HepG2 (cell line): Measurements from ENCODE around the gene AHR. TPM values are rescaled to one million over a fixed set of nuclear protein-coding genes. Genes with fewer than 3 reads are reported as not detected.

Experiments
- KAT8 ChIP-seq: IDR thresholded peaks from 2 replicates; pipeline ENCODE4 v1.6.1; 2016; ENCODE audit warnings: missing genetic modification reagents, missing compliant biosample characterization
- KDM2A ChIP-seq: sonication (generic); formaldehyde crosslinking; IDR thresholded peaks from 2 replicates; pipeline ENCODE4 v1.4.0; 2020; ENCODE audit warnings: low read depth, missing genetic modification reagents, borderline replicate concordance
- KLF9 ChIP-seq: IDR thresholded peaks from 2 replicates; pipeline ENCODE4 v1.6.1; 2016; ENCODE audit warnings: low read depth
- KMT2A ChIP-seq: sonication (generic); formaldehyde crosslinking; IDR thresholded peaks from 2 replicates; pipeline ENCODE4 v1.4.0; 2020; ENCODE audit warnings: missing genetic modification reagents
- ONECUT2 ChIP-seq: sonication (generic); formaldehyde crosslinking; IDR thresholded peaks from 2 replicates; pipeline ENCODE4 v1.4.0; 2020; ENCODE audit warnings: missing genetic modification reagents
- PAWR ChIP-seq: sonication (generic); formaldehyde crosslinking; IDR thresholded peaks from 2 replicates; pipeline ENCODE4 v1.4.0; 2020; ENCODE audit warnings: missing genetic modification reagents, mild to moderate bottlenecking, borderline replicate concordance
- PCBP2 ChIP-seq: fragments of 200-400 bp; formaldehyde crosslinking; optimal IDR thresholded peaks from 2 replicates; pipeline ENCODE3; 2018; ENCODE audit warnings: low read length, low read depth; ENCODE audit not compliant: poor library complexity, severe bottlenecking
- YY1 ChIP-seq: IDR thresholded peaks from 2 replicates; pipeline ENCODE4 v1.6.1; 2011; ENCODE audit warnings: low read length, low read depth, moderate library complexity, mild to moderate bottlenecking; ENCODE audit not compliant: insufficient read depth, insufficient replicate concordance
- ZBTB42 ChIP-seq: sonication (generic); formaldehyde crosslinking; IDR thresholded peaks from 2 replicates; pipeline ENCODE4 v1.5.0; 2020; ENCODE audit warnings: mild to moderate bottlenecking, missing genetic modification reagents
- ZNF33B ChIP-seq: sonication (generic); formaldehyde crosslinking; IDR thresholded peaks from 2 replicates; pipeline ENCODE4 v1.5.1; 2020; ENCODE audit warnings: mild to moderate bottlenecking, missing genetic modification reagents
- ZNF383 ChIP-seq: sonication (generic); formaldehyde crosslinking; IDR thresholded peaks from 2 replicates; pipeline ENCODE4 v1.4.0; 2020; ENCODE audit warnings: missing genetic modification reagents, mild to moderate bottlenecking, borderline replicate concordance
- ZNF460 ChIP-seq: sonication (generic); formaldehyde crosslinking; IDR thresholded peaks from 2 replicates; pipeline ENCODE4 v1.5.1; 2020; ENCODE audit warnings: missing genetic modification reagents, mild to moderate bottlenecking, borderline replicate concordance
- ZNF547 ChIP-seq: sonication (generic); formaldehyde crosslinking; IDR thresholded peaks from 2 replicates; pipeline ENCODE4 v1.5.1; 2020; ENCODE audit warnings: mild to moderate bottlenecking, missing genetic modification reagents
- polyA plus RNA-seq, 8 experiments: library from polyadenylated mRNA; depleted of rRNA in 3 of 8; stranded (reverse) in 7 of 8; unstranded in 1 of 8; fragments of >200 nt; fragmentation: Illumina TruSeq in 4 of 8; extraction: Trizol in 4 of 8; gene quantifications; 2 replicates each; pipeline versions ENCODE4 v1.2.1 to v1.2.3, GENCODE V29; 2011 to 2016; ENCODE audit warnings: low read depth in 4 of 8, missing spikeins in 1 of 8, mixed read lengths in 1 of 8; ENCODE audit not compliant: insufficient read depth in 1 of 8
- total RNA-seq, 5 experiments: library from RNA; depleted of rRNA; stranded (reverse); fragments of >200 nt; fragmentation: Illumina TruSeq; extraction: Trizol; gene quantifications; 2 replicates each; pipeline ENCODE4 v1.2.3, GENCODE V29; 2016; ENCODE audit warnings: low read depth in 1 of 5
- TF ChIP-seq, protein P1 (sequence below): sonication (generic); formaldehyde crosslinking; IDR thresholded peaks from 2 replicates; pipeline ENCODE4 v1.5.0; 2020; ENCODE audit warnings: mild to moderate bottlenecking, missing genetic modification reagents, borderline replicate concordance
- TF ChIP-seq, protein P2 (sequence below): sonication (generic); formaldehyde crosslinking; IDR thresholded peaks from 2 replicates; pipeline ENCODE4 v1.5.0; 2020; ENCODE audit warnings: mild to moderate bottlenecking, missing genetic modification reagents
- TF ChIP-seq, protein P3 (sequence below): sonication (generic); formaldehyde crosslinking; IDR thresholded peaks from 2 replicates; pipeline ENCODE4 v1.4.0; 2020; ENCODE audit warnings: mild to moderate bottlenecking, missing genetic modification reagents
- TF ChIP-seq, protein P4 (sequence below): sonication (generic); formaldehyde crosslinking; IDR thresholded peaks from 2 replicates; pipeline ENCODE4 v1.4.0; 2020; ENCODE audit warnings: missing genetic modification reagents
- TF ChIP-seq, protein P5 (sequence below): sonication (generic); formaldehyde crosslinking; conservative IDR thresholded peaks from 2 replicates; pipeline ENCODE4 v1.4.0; 2020; ENCODE audit warnings: missing genetic modification reagents

AHR gene
- total and polyA plus RNA-seq, 2 of the 13 experiments (the other 11 are each of a cell fraction or from before 2014, with no cell fraction given), result 9.0 to 31.3 TPM

DNA sequence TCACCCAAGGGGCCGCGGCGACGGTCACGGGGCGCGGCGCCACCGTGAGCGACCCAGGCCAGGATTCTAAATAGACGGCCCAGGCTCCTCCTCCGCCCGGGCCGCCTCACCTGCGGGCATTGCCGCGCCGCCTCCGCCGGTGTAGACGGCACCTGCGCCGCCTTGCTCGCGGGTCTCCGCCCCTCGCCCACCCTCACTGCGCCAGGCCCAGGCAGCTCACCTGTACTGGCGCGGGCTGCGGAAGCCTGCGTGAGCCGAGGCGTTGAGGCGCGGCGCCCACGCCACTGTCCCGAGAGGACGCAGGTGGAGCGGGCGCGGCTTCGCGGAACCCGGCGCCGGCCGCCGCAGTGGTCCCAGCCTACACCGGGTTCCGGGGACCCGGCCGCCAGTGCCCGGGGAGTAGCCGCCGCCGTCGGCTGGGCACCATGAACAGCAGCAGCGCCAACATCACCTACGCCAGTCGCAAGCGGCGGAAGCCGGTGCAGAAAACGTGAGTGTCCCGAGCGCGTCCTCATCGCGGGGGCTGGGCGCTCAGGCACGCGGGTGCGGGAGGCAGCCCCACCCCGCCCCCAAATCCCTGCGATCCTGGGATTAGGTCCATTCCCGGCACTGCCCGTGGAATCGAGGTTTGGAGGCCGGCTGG, 509 bp downstream of the AHR start (continued):
- TF ChIP-seq, protein P1, sequence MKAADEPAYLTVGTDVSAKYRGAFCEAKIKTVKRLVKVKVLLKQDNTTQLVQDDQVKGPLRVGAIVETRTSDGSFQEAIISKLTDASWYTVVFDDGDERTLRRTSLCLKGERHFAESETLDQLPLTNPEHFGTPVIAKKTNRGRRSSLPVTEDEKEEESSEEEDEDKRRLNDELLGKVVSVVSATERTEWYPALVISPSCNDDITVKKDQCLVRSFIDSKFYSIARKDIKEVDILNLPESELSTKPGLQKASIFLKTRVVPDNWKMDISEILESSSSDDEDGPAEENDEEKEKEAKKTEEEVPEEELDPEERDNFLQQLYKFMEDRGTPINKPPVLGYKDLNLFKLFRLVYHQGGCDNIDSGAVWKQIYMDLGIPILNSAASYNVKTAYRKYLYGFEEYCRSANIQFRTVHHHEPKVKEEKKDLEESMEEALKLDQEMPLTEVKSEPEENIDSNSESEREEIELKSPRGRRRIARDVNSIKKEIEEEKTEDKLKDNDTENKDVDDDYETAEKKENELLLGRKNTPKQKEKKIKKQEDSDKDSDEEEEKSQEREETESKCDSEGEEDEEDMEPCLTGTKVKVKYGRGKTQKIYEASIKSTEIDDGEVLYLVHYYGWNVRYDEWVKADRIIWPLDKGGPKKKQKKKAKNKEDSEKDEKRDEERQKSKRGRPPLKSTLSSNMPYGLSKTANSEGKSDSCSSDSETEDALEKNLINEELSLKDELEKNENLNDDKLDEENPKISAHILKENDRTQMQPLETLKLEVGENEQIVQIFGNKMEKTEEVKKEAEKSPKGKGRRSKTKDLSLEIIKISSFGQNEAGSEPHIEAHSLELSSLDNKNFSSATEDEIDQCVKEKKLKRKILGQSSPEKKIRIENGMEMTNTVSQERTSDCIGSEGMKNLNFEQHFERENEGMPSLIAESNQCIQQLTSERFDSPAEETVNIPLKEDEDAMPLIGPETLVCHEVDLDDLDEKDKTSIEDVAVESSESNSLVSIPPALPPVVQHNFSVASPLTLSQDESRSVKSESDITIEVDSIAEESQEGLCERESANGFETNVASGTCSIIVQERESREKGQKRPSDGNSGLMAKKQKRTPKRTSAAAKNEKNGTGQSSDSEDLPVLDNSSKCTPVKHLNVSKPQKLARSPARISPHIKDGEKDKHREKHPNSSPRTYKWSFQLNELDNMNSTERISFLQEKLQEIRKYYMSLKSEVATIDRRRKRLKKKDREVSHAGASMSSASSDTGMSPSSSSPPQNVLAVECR, result peak; percentile 75
- TF ChIP-seq ONECUT2 (no peak), YY1 (no peak), ZNF383 (CRISPR knock-in tag) (no peak), ZBTB42 (CRISPR knock-in tag) (no peak), KAT8 (CRISPR knock-in tag) (no peak), ZNF460 (no peak), KMT2A (CRISPR knock-in tag) (0 out of 2 replicates have a peak, but pooled peaks have one; percentile 62), KLF9 (no peak), ZNF33B (no peak), PAWR (CRISPR knock-in tag) (no peak), KDM2A (CRISPR knock-in tag) (peak; percentile 70), PCBP2 (no peak), ZNF547 (CRISPR knock-in tag) (0 out of 2 replicates have a peak, but pooled peaks have one; percentile 70)
- TF ChIP-seq, protein P2, sequence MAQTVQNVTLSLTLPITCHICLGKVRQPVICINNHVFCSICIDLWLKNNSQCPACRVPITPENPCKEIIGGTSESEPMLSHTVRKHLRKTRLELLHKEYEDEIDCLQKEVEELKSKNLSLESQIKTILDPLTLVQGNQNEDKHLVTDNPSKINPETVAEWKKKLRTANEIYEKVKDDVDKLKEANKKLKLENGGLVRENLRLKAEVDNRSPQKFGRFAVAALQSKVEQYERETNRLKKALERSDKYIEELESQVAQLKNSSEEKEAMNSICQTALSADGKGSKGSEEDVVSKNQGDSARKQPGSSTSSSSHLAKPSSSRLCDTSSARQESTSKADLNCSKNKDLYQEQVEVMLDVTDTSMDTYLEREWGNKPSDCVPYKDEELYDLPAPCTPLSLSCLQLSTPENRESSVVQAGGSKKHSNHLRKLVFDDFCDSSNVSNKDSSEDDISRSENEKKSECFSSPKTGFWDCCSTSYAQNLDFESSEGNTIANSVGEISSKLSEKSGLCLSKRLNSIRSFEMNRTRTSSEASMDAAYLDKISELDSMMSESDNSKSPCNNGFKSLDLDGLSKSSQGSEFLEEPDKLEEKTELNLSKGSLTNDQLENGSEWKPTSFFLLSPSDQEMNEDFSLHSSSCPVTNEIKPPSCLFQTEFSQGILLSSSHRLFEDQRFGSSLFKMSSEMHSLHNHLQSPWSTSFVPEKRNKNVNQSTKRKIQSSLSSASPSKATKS, result no peak
- TF ChIP-seq, protein P3, sequence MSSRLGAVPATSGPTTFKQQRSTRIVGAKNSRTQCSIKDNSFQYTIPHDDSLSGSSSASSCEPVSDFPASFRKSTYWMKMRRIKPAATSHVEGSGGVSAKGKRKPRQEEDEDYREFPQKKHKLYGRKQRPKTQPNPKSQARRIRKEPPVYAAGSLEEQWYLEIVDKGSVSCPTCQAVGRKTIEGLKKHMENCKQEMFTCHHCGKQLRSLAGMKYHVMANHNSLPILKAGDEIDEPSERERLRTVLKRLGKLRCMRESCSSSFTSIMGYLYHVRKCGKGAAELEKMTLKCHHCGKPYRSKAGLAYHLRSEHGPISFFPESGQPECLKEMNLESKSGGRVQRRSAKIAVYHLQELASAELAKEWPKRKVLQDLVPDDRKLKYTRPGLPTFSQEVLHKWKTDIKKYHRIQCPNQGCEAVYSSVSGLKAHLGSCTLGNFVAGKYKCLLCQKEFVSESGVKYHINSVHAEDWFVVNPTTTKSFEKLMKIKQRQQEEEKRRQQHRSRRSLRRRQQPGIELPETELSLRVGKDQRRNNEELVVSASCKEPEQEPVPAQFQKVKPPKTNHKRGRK (CRISPR knock-in tag), result no peak
- TF ChIP-seq, protein P4, sequence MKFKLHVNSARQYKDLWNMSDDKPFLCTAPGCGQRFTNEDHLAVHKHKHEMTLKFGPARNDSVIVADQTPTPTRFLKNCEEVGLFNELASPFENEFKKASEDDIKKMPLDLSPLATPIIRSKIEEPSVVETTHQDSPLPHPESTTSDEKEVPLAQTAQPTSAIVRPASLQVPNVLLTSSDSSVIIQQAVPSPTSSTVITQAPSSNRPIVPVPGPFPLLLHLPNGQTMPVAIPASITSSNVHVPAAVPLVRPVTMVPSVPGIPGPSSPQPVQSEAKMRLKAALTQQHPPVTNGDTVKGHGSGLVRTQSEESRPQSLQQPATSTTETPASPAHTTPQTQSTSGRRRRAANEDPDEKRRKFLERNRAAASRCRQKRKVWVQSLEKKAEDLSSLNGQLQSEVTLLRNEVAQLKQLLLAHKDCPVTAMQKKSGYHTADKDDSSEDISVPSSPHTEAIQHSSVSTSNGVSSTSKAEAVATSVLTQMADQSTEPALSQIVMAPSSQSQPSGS (CRISPR knock-in tag), result no peak
- TF ChIP-seq, protein P5, sequence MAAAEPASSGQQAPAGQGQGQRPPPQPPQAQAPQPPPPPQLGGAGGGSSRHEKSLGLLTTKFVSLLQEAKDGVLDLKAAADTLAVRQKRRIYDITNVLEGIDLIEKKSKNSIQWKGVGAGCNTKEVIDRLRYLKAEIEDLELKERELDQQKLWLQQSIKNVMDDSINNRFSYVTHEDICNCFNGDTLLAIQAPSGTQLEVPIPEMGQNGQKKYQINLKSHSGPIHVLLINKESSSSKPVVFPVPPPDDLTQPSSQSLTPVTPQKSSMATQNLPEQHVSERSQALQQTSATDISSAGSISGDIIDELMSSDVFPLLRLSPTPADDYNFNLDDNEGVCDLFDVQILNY (CRISPR knock-in tag), result no peak
